ENCODE data around the gene SMARCD3.

- no peak for TF ChIP-seq POLR2AphosphoS5 (IDR thresholded peaks at IDR 0.05; ENCODE audit: low read depth)
- TF ChIP-seq, protein P1, sequence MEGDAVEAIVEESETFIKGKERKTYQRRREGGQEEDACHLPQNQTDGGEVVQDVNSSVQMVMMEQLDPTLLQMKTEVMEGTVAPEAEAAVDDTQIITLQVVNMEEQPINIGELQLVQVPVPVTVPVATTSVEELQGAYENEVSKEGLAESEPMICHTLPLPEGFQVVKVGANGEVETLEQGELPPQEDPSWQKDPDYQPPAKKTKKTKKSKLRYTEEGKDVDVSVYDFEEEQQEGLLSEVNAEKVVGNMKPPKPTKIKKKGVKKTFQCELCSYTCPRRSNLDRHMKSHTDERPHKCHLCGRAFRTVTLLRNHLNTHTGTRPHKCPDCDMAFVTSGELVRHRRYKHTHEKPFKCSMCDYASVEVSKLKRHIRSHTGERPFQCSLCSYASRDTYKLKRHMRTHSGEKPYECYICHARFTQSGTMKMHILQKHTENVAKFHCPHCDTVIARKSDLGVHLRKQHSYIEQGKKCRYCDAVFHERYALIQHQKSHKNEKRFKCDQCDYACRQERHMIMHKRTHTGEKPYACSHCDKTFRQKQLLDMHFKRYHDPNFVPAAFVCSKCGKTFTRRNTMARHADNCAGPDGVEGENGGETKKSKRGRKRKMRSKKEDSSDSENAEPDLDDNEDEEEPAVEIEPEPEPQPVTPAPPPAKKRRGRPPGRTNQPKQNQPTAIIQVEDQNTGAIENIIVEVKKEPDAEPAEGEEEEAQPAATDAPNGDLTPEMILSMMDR (conservative IDR thresholded peaks at IDR 0.05; ENCODE audit: low read depth in 2 of 2) = no peak
- TF ChIP-seq EZH2 (IDR thresholded peaks at IDR 0.05; ENCODE audit: low read depth, unreplicated experiment) = no peak
- TF ChIP-seq ZNF114 (CRISPR knock-in tag; IDR thresholded peaks at IDR 0.05) = no peak
Observed at GRCh38 chr7:151192002-151192539, 56.4 kb downstream of the SMARCD3 start.

All from GM23338 (cell line).